GM21786 (cell line): ENCODE measurements around the gene YWHAE.
A peak's percentile ranks its signal among the peaks of the same experiment; 100 is the strongest.
"Not testable (repeated sequence)": the region's sequence is repeated elsewhere in the genome, so short reads cannot be mapped to it uniquely, and the experiment has no call there.

ENCODE experiments used
- ATAC-seq: cut with Tn5 transposase; IDR thresholded peaks from one replicate; pipeline ENCODE4 v1.9.1; 2021; ENCODE audit not compliant: unreplicated experiment

Gene YWHAE

GRCh38 chr17:1399679-1400512 is at the start of gene YWHAE:
YWHAE (minus strand) TSS chr17:1400222; CDS start chr17:1400110, 112 bp downstream.
- peak; percentile 90 for ATAC-seq

- no peak for ATAC-seq
Observed at GRCh38 chr17:1449412-1449967, 49.5 kb upstream of the YWHAE start.

- ATAC-seq, result no peak
Observed at GRCh38 chr17:1447052-1447451, 47.0 kb upstream of the YWHAE start.

- no peak for ATAC-seq
Observed at GRCh38 chr17:1446201-1446600, 46.2 kb upstream of the YWHAE start.

- not testable (repeated sequence) for ATAC-seq
Observed at GRCh38 chr17:1445695-1446094, 45.7 kb upstream of the YWHAE start.

- ATAC-seq, result not testable (repeated sequence)
Observed at GRCh38 chr17:1442721-1443120, 42.7 kb upstream of the YWHAE start.

GRCh38 chr17:1442187-1442586 is 42.2 kb upstream of the YWHAE start:
- ATAC-seq, result no peak

GRCh38 chr17:1440921-1441320 is 40.9 kb upstream of the YWHAE start:
- no peak for ATAC-seq

GRCh38 chr17:1438593-1439083 is 38.6 kb upstream of the YWHAE start:
- no peak for ATAC-seq

GRCh38 chr17:1435326-1435725 is 35.3 kb upstream of the YWHAE start:
- ATAC-seq, result no peak

GRCh38 chr17:1434150-1434549 is 34.1 kb upstream of the YWHAE start:
- ATAC-seq, result no peak

GRCh38 chr17:1431631-1432104 is 31.6 kb upstream of the YWHAE start:
- no peak for ATAC-seq

- ATAC-seq, result no peak
Observed at GRCh38 chr17:1423456-1424135, 23.6 kb upstream of the YWHAE start.

- ATAC-seq, result no peak
Observed at GRCh38 chr17:1422885-1423284, 22.9 kb upstream of the YWHAE start.

GRCh38 chr17:1421470-1421869 is 21.4 kb upstream of the YWHAE start:
- no peak for ATAC-seq

- no peak for ATAC-seq
Observed at GRCh38 chr17:1420981-1421380, 21.0 kb upstream of the YWHAE start.

GRCh38 chr17:1420163-1420562 is 20.1 kb upstream of the YWHAE start:
- no peak for ATAC-seq

GRCh38 chr17:1418476-1418875 is 18.5 kb upstream of the YWHAE start:
- ATAC-seq, result not testable (repeated sequence)

- no peak for ATAC-seq
Observed at GRCh38 chr17:1416414-1416813, 16.4 kb upstream of the YWHAE start.

- no peak for ATAC-seq
Observed at GRCh38 chr17:1414634-1415033, 14.6 kb upstream of the YWHAE start.

GRCh38 chr17:1414001-1414574 is 14.1 kb upstream of the YWHAE start:
- no peak for ATAC-seq
